Brain microvascular endothelial cell (primary cell): Measurements from ENCODE around the gene APLF.
"Not testable (repeated sequence)": the region's sequence is repeated elsewhere in the genome, so short reads cannot be mapped to it uniquely, and the experiment has no call there.

Source experiments
- DNase-seq: peaks from one replicate; pipeline ENCODE4 v3.0.0-alpha.2; 2020
- H3K27ac ChIP-seq: fragments of 250-450 bp; sonication (Bioruptor Pico); 2 replicates; pipeline ENCODE4 v1.5.1; 2020; ENCODE audit warnings: mild to moderate bottlenecking, moderate library complexity
- H3K27me3 ChIP-seq: fragments of 250-450 bp; sonication (Bioruptor Pico); replicated peaks from 2 replicates; pipeline ENCODE4 v1.5.1; 2020; ENCODE audit warnings: mild to moderate bottlenecking
- H3K36me3 ChIP-seq: fragments of 250-450 bp; sonication (Bioruptor Pico); replicated peaks from 2 replicates; pipeline ENCODE4 v1.5.1; 2020; ENCODE audit warnings: mild to moderate bottlenecking
- H3K4me3 ChIP-seq: 2 replicates; pipeline ENCODE4 v1.5.1; 2011; ENCODE audit warnings: low read depth, mild to moderate bottlenecking, control low read depth, low read length, moderate library complexity
- CTCF ChIP-seq: IDR thresholded peaks from 2 replicates; pipeline ENCODE4 v1.5.1; 2011; ENCODE audit warnings: low read depth, mild to moderate bottlenecking, moderate library complexity, low read length, control low read depth, inconsistent platforms; ENCODE audit errors: missing control alignments
- in situ Hi-C: cut with HindIII; loops from 2 replicates; pipeline ENCODE4 v1.10.0; 2017; ENCODE audit warnings: low sequenced_read_pairs, low pct_ligation_motif_present

APLF gene

DNA sequence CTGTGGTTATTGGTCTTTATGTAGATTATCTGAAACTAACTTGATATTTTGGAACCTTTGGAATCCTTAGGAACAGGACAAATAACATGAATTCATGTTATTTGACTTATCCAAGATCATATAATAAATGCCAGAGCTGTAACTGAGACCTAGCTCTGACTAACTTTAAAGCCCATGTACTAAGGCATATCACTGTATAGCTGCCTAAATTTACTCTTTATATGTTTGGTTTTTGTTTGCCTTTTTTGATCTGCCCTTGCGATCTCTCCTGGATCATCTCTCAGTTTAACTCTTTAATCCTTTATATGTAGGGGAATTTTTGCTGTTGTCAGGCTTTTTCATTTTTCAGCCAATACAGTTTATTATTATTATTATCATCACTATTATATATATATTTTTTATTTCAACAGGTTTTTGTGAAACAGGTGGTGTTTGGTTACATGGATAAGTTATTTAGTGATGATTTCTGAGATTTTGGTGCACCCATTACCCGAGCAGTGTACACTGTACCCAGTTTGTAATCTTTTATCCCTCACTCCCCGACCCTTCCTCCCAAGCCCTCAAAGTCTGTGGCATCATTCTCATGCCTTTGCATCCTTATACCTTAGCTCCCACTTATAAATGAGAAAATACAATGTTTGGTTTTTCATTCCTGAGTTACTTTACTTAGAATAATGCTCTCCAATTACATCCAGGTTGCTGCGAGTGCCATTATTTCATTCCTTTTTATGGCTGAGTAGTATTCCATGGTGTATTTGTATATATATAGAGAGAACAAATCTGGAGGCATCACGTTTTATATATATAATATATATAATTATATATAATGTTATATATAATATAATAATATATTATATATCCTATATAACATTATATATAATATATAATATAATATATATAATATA lies 48.9 kb downstream of the APLF start:
- in situ Hi-C loops = no loop called here
- no peaks in the 10 kb centered on the region for H3K27me3 ChIP-seq
- no peaks in the 10 kb centered on the region for H3K36me3 ChIP-seq
- DNase-seq = no peak
- no peak overlapping the region for H3K27ac ChIP-seq
- H3K4me3 ChIP-seq = no peak overlapping the region
- TF ChIP-seq CTCF = no peak

GRCh38 chr2:68519236-68519635 lies 51.9 kb downstream of the APLF start:
- Histone ChIP-seq H3K4me3 (no peak overlapping the region), H3K36me3 (no peaks in the 10 kb centered on the region), H3K27me3 (no peaks in the 10 kb centered on the region), H3K27ac (no peak overlapping the region)
- no peak for TF ChIP-seq CTCF
- DNase-seq = no peak
- in situ Hi-C loops = no loop called here

DNA sequence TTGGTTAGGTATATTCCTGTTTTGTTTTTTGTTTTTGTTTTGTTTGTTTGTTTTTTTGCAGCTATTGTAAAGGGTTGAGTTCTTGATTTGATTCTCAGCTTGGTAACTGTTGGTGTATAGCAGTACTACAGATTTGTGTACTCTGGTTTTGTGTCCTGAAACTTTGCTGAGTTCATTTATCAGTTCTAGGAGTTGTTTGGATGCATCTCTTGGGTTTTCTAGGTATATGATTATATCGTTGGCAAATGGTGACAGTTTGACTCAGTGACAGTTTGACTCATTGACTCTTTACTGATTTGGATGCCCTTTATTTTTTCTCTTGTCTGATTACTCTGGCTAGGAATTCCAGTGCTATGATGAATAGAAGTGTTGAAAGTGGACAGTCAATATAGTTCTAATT lies 53.7 kb downstream of the APLF start:
- Histone ChIP-seq H3K36me3 (no peaks in the 10 kb centered on the region), H3K27me3 (no peaks in the 10 kb centered on the region), H3K27ac (no peak overlapping the region), H3K4me3 (no peak overlapping the region)
- no peak for TF ChIP-seq CTCF
- in situ Hi-C loops = no loop called here
- DNase-seq = no peak

GRCh38 chr2:68526943-68527342 lies 59.6 kb downstream of the APLF start:
- H3K27ac ChIP-seq, H3K36me3 ChIP-seq, H3K27me3 ChIP-seq, DNase-seq, H3K4me3 ChIP-seq, in situ Hi-C loops: not testable (repeated sequence)

GRCh38 chr2:68527343-68528081 lies 60.1 kb downstream of the APLF start:
- H3K27me3 ChIP-seq, DNase-seq, H3K27ac ChIP-seq, H3K4me3 ChIP-seq, in situ Hi-C loops, H3K36me3 ChIP-seq: not testable (repeated sequence)

GRCh38 chr2:68529156-68529555 lies 61.8 kb downstream of the APLF start:
- in situ Hi-C loops, H3K4me3 ChIP-seq, H3K27me3 ChIP-seq, H3K27ac ChIP-seq, H3K36me3 ChIP-seq, DNase-seq: not testable (repeated sequence)

- H3K36me3 ChIP-seq, H3K27me3 ChIP-seq, H3K4me3 ChIP-seq, DNase-seq, in situ Hi-C loops, H3K27ac ChIP-seq: not testable (repeated sequence)
These were observed 62.3 kb downstream of the APLF start for GRCh38 chr2:68529651-68530050.
